Measurements from ENCODE around the gene PUSL1. TPM values are rescaled to one million over a fixed set of nuclear protein-coding genes. Genes with fewer than 3 reads are reported as not detected.
A peak's percentile ranks its signal among the peaks of the same experiment; 100 is the strongest.

The PUSL1 gene
- 27.3 and 35.1 TPM in 2 replicates for total RNA-seq (2014; rRNA removed; shearing (Covaris generic))

- H3K36me3 ChIP-seq: peaks cover 63% of the 10 kb centered on the region
- peak within 1 kb of the TSS; percentile 74 for H3K27ac ChIP-seq
- H3K9me3 ChIP-seq (replicated peaks): 0 out of 2 replicates have a peak, but pooled peaks cover 5% of the 10 kb centered on the region
- peaks cover 54% of the 10 kb centered on the region for H3K4me1 ChIP-seq (replicated peaks)
- peak; percentile 87 to 95 for DNase-seq (ENCODE audit: low read depth in 1 of 2, low spot score in 2 of 2)
- no peaks in the 10 kb centered on the region for H3K27me3 ChIP-seq (replicated peaks)
- H3K4me3 ChIP-seq: peak within 1 kb of the TSS; percentile 91
Measured at GRCh38 chr1:1307923-1308755, at the start of gene PUSL1, which contains the start of gene ACAP3. Gene PUSL1 (plus strand): TSS chr1:1308597. CDS start chr1:1308644, 47 bp downstream. Gene ACAP3 (minus strand): TSS chr1:1307930. CDS start chr1:1307815, 115 bp downstream.

- peaks cover 95% of the 10 kb centered on the region for H3K36me3 ChIP-seq
Measured at GRCh38 chr1:1259119-1259488, 49.3 kb upstream of the PUSL1 start.

GRCh38 chr1:1259540-1259939 is 48.9 kb upstream of the PUSL1 start:
- no peak overlapping the region for H3K27ac ChIP-seq

More at GRCh38 chr1:1259119-1259488, 49.3 kb upstream of the PUSL1 start:
- H3K4me3 ChIP-seq: no peak overlapping the region
- peaks cover 61% of the 10 kb centered on the region for H3K4me1 ChIP-seq (replicated peaks)
- H3K27ac ChIP-seq: no peak overlapping the region
- H3K27me3 ChIP-seq (replicated peaks): no peaks in the 10 kb centered on the region
- DNase-seq (ENCODE audit: low read depth in 1 of 2, low spot score in 2 of 2): no peak
- no peaks in the 10 kb centered on the region for H3K9me3 ChIP-seq (replicated peaks)

GRCh38 chr1:1259951-1260600 is 48.3 kb upstream of the PUSL1 start:
- Histone ChIP-seq H3K27ac (no peak overlapping the region), H3K4me3 (no peak overlapping the region), H3K27me3 (replicated peaks) (no peaks in the 10 kb centered on the region), H3K9me3 (replicated peaks) (no peaks in the 10 kb centered on the region), H3K36me3 (peaks cover 92% of the 10 kb centered on the region), H3K4me1 (replicated peaks) (peaks cover 62% of the 10 kb centered on the region)
- no peak for DNase-seq (ENCODE audit: low read depth in 1 of 2, low spot score in 2 of 2)

More at GRCh38 chr1:1259540-1259939, 48.9 kb upstream of the PUSL1 start:
- Histone ChIP-seq H3K4me3 (no peak overlapping the region), H3K4me1 (replicated peaks) (peaks cover 61% of the 10 kb centered on the region), H3K9me3 (replicated peaks) (no peaks in the 10 kb centered on the region), H3K36me3 (peaks cover 95% of the 10 kb centered on the region), H3K27me3 (replicated peaks) (no peaks in the 10 kb centered on the region)
- DNase-seq (ENCODE audit: low read depth in 1 of 2, low spot score in 2 of 2): no peak

- H3K36me3 ChIP-seq: peaks cover 92% of the 10 kb centered on the region
- H3K4me1 ChIP-seq (replicated peaks): peaks cover 62% of the 10 kb centered on the region
- no peak overlapping the region for H3K4me3 ChIP-seq
- H3K9me3 ChIP-seq (replicated peaks): no peaks in the 10 kb centered on the region
- no peaks in the 10 kb centered on the region for H3K27me3 ChIP-seq (replicated peaks)
- H3K27ac ChIP-seq: no peak overlapping the region
- no peak for DNase-seq (ENCODE audit: low read depth in 1 of 2, low spot score in 2 of 2)
Measured at GRCh38 chr1:1260843-1261560, 47.4 kb upstream of the PUSL1 start.

- Histone ChIP-seq H3K4me3 (no peak overlapping the region), H3K9me3 (replicated peaks) (no peaks in the 10 kb centered on the region), H3K36me3 (peaks cover 92% of the 10 kb centered on the region), H3K27me3 (replicated peaks) (no peaks in the 10 kb centered on the region), H3K27ac (no peak overlapping the region), H3K4me1 (replicated peaks) (peaks cover 65% of the 10 kb centered on the region)
- no peak for DNase-seq (ENCODE audit: low read depth in 1 of 2, low spot score in 2 of 2)
Measured at GRCh38 chr1:1262071-1262470, 46.3 kb upstream of the PUSL1 start.

GRCh38 chr1:1262758-1263157 is 45.6 kb upstream of the PUSL1 start:
- H3K27me3 ChIP-seq (replicated peaks): no peaks in the 10 kb centered on the region
- no peak for DNase-seq (ENCODE audit: low read depth in 1 of 2, low spot score in 2 of 2)
- peaks cover 95% of the 10 kb centered on the region for H3K36me3 ChIP-seq
- peaks cover 67% of the 10 kb centered on the region for H3K4me1 ChIP-seq (replicated peaks)
- H3K27ac ChIP-seq: no peak overlapping the region
- H3K9me3 ChIP-seq (replicated peaks): no peaks in the 10 kb centered on the region
- no peak overlapping the region for H3K4me3 ChIP-seq

GRCh38 chr1:1264026-1264425 is 44.4 kb upstream of the PUSL1 start:
- no peak for DNase-seq (ENCODE audit: low read depth in 1 of 2, low spot score in 2 of 2)
- Histone ChIP-seq H3K4me3 (no peak overlapping the region), H3K27me3 (replicated peaks) (no peaks in the 10 kb centered on the region), H3K36me3 (peaks cover 92% of the 10 kb centered on the region), H3K4me1 (replicated peaks) (peaks cover 56% of the 10 kb centered on the region), H3K27ac (peak overlapping the region; percentile 90), H3K9me3 (replicated peaks) (no peaks in the 10 kb centered on the region)

GRCh38 chr1:1264868-1265272 is 43.5 kb upstream of the PUSL1 start:
- H3K4me3 ChIP-seq: no peak overlapping the region
- peaks cover 90% of the 10 kb centered on the region for H3K36me3 ChIP-seq
- no peaks in the 10 kb centered on the region for H3K27me3 ChIP-seq (replicated peaks)

GRCh38 chr1:1267488-1268283 is 40.7 kb upstream of the PUSL1 start:
- H3K36me3 ChIP-seq: peaks cover 90% of the 10 kb centered on the region
- H3K27me3 ChIP-seq (replicated peaks): no peaks in the 10 kb centered on the region
- H3K9me3 ChIP-seq (replicated peaks): no peaks in the 10 kb centered on the region
- H3K4me1 ChIP-seq (replicated peaks): peaks cover 72% of the 10 kb centered on the region
- H3K27ac ChIP-seq: no peak overlapping the region
- H3K4me3 ChIP-seq: no peak overlapping the region
- DNase-seq (ENCODE audit: low read depth in 1 of 2, low spot score in 2 of 2): no peak

More at GRCh38 chr1:1264868-1265272, 43.5 kb upstream of the PUSL1 start:
- peaks cover 55% of the 10 kb centered on the region for H3K4me1 ChIP-seq (replicated peaks)
- no peaks in the 10 kb centered on the region for H3K9me3 ChIP-seq (replicated peaks)
- DNase-seq (ENCODE audit: low read depth in 1 of 2, low spot score in 2 of 2): peak; percentile 95 to 97
- H3K27ac ChIP-seq: peak overlapping the region; percentile 90

- Histone ChIP-seq H3K9me3 (replicated peaks) (no peaks in the 10 kb centered on the region; the same call in 1 of the 2 replicates), H3K27ac (no peak overlapping the region), H3K36me3 (peaks cover 90% of the 10 kb centered on the region), H3K4me1 (replicated peaks) (peaks cover 75% of the 10 kb centered on the region), H3K27me3 (replicated peaks) (no peaks in the 10 kb centered on the region), H3K4me3 (no peak overlapping the region)
- no peak for DNase-seq (ENCODE audit: low read depth in 1 of 2, low spot score in 2 of 2)
Measured at GRCh38 chr1:1268284-1268682, 40.1 kb upstream of the PUSL1 start.

GRCh38 chr1:1270813-1271212 is 37.6 kb upstream of the PUSL1 start:
- Histone ChIP-seq H3K27ac (peak overlapping the region; percentile 50), H3K27me3 (replicated peaks) (no peaks in the 10 kb centered on the region), H3K4me1 (replicated peaks) (peaks cover 77% of the 10 kb centered on the region), H3K36me3 (peaks cover 75% of the 10 kb centered on the region), H3K4me3 (peak overlapping the region; percentile 0; the same call in 1 of the 2 replicates), H3K9me3 (replicated peaks) (no peaks in the 10 kb centered on the region; the same call in 1 of the 2 replicates)
- DNase-seq (ENCODE audit: low read depth in 1 of 2, low spot score in 2 of 2): no peak

Data from SJSA1 (cell line).